Spinal cord (tissue), 10 donors: Measurements from ENCODE around the gene HEXA. TPM values are rescaled to one million over a fixed set of nuclear protein-coding genes. Genes with fewer than 3 reads are reported as not detected.

ENCODE experiments used
- DNase-seq, 6 donors: peaks; one replicate each; pipeline versions ENCODE4 v3.0.0 to v3.0.0-alpha.2; 2013 to 2015; ENCODE audit warnings: low spot score in 6 of 6, low read depth in 4 of 6
- H3K27ac ChIP-seq: one replicate; pipeline ENCODE4 v1.5.1; 2013; ENCODE audit warnings: low read depth, low read length, control low read depth
- H3K27me3 ChIP-seq: one replicate; pipeline ENCODE4 v1.6.1; 2013; ENCODE audit warnings: low read length; ENCODE audit not compliant: control insufficient read depth, insufficient read depth
- H3K36me3 ChIP-seq: one replicate; pipeline ENCODE4 v1.6.1; 2013; ENCODE audit warnings: low read length; ENCODE audit not compliant: control insufficient read depth, insufficient read depth
- H3K4me1 ChIP-seq: one replicate; pipeline ENCODE4 v1.6.1; 2013; ENCODE audit warnings: low read length; ENCODE audit not compliant: control insufficient read depth, insufficient read depth
- H3K4me3 ChIP-seq: one replicate; pipeline ENCODE4 v1.5.1; 2013; ENCODE audit warnings: low read depth, low read length, control low read depth
- H3K9me3 ChIP-seq: one replicate; pipeline ENCODE4 v1.6.1; 2013; ENCODE audit warnings: low read length; ENCODE audit not compliant: control insufficient read depth, insufficient read depth
- WGBS: methylation state at CpG from one replicate; pipeline ENCODE4 v1.1.5; 2013; ENCODE audit warnings: missing lambda C conversion rate; ENCODE audit not compliant: insufficient coverage; 5-methylcytosine and 5-hydroxymethylcytosine counted together
- polyA plus RNA-seq, 2 donors: library from polyadenylated mRNA; unstranded; fragments of 120-200 nt; gene quantifications; one replicate each; pipeline ENCODE4 v1.2.1, GENCODE V29; 2013; ENCODE audit not compliant: insufficient read length in 2 of 2
- total RNA-seq, 2 donors: library from RNA; depleted of rRNA in 1 of 2; stranded (reverse); fragments of 120-200 nt in 1 of 2; fragments of >200 nt in 1 of 2; gene quantifications; one replicate each; pipeline versions ENCODE4 v1.2.3 to v1.2.4, GENCODE V29; 2013 to 2014
- donor health status: healthy.

The HEXA gene
- total and polyA plus RNA-seq, 4 donors, result 52.8 to 108 (median 73.3) TPM

GRCh38 chr15:72340366-72340765 is 35.4 kb downstream of the HEXA start:
- Histone ChIP-seq H3K4me3 (no peak overlapping the region), H3K4me1 (no peaks in the 10 kb centered on the region), H3K9me3 (no peaks in the 10 kb centered on the region), H3K36me3 (peaks cover 24% of the 10 kb centered on the region), H3K27ac (no peak overlapping the region), H3K27me3 (no peaks in the 10 kb centered on the region)
- no peak for DNase-seq
- WGBS, result 100% methylated on average over 1 of the region's 1 CpG

GRCh38 chr15:72339777-72340177 is 36.0 kb downstream of the HEXA start:
- peaks cover 20% of the 10 kb centered on the region for H3K36me3 ChIP-seq
- no peak overlapping the region for H3K27ac ChIP-seq
- DNase-seq, result peak in 2 of 6 donors; percentile 52 to 85
- H3K27me3 ChIP-seq, result no peaks in the 10 kb centered on the region
- no peak overlapping the region for H3K4me3 ChIP-seq
- H3K9me3 ChIP-seq, result no peaks in the 10 kb centered on the region
- H3K4me1 ChIP-seq, result no peaks in the 10 kb centered on the region
- 48% methylated on average over 3 of the region's 3 CpGs for WGBS

GRCh38 chr15:72338617-72339321 is 37.0 kb downstream of the HEXA start:
- Histone ChIP-seq H3K27ac (no peak overlapping the region), H3K4me1 (no peaks in the 10 kb centered on the region), H3K36me3 (peaks cover 16% of the 10 kb centered on the region), H3K27me3 (no peaks in the 10 kb centered on the region), H3K4me3 (no peak overlapping the region), H3K9me3 (no peaks in the 10 kb centered on the region)
- no peak for DNase-seq
- WGBS, result 94% methylated on average over 7 of the region's 9 CpGs

GRCh38 chr15:72338148-72338547 is 37.7 kb downstream of the HEXA start:
- WGBS, result no CpG with 5 or more reads among the region's 2 CpGs
- Histone ChIP-seq H3K27me3 (no peaks in the 10 kb centered on the region), H3K4me3 (no peak overlapping the region), H3K4me1 (no peaks in the 10 kb centered on the region), H3K9me3 (no peaks in the 10 kb centered on the region), H3K36me3 (peaks cover 10% of the 10 kb centered on the region), H3K27ac (no peak overlapping the region)
- no peak for DNase-seq

- WGBS, result 100% methylated on average over 1 of the region's 2 CpGs
- no peaks in the 10 kb centered on the region for H3K27me3 ChIP-seq
- DNase-seq, result no peak
- H3K4me3 ChIP-seq, result no peak overlapping the region
- H3K36me3 ChIP-seq, result peaks cover 7% of the 10 kb centered on the region
- H3K27ac ChIP-seq, result no peak overlapping the region
- no peaks in the 10 kb centered on the region for H3K9me3 ChIP-seq
- no peaks in the 10 kb centered on the region for H3K4me1 ChIP-seq
These were observed 41.0 kb downstream of the HEXA start for GRCh38 chr15:72334842-72335241.

GRCh38 chr15:72331021-72331420 is 44.8 kb downstream of the HEXA start:
- DNase-seq, result no peak
- 88% methylated on average over 3 of the region's 3 CpGs for WGBS

GRCh38 chr15:72323752-72324151 is 52.1 kb downstream of the HEXA start:
- no peaks in the 10 kb centered on the region for H3K27me3 ChIP-seq
- no peaks in the 10 kb centered on the region for H3K9me3 ChIP-seq

More at GRCh38 chr15:72331021-72331420, 44.8 kb downstream of the HEXA start:
- no peaks in the 10 kb centered on the region for H3K9me3 ChIP-seq
- peaks cover 14% of the 10 kb centered on the region for H3K36me3 ChIP-seq
- H3K27ac ChIP-seq, result no peak overlapping the region
- H3K27me3 ChIP-seq, result no peaks in the 10 kb centered on the region
- H3K4me1 ChIP-seq, result no peaks in the 10 kb centered on the region
- H3K4me3 ChIP-seq, result no peak overlapping the region

GRCh38 chr15:72319985-72320671 is 55.7 kb downstream of the HEXA start, which contains the start of gene CELF6:
CELF6 (minus strand) TSS chr15:72320157; CDS start chr15:72319874, 283 bp downstream.
- Histone ChIP-seq H3K4me1 (peaks cover 16% of the 10 kb centered on the region), H3K27ac (peak within 1 kb of the TSS; percentile 78), H3K4me3 (peak within 1 kb of the TSS; percentile 46), H3K9me3 (no peaks in the 10 kb centered on the region), H3K36me3 (no peaks in the 10 kb centered on the region), H3K27me3 (no peaks in the 10 kb centered on the region)
- WGBS, result 0% methylated on average over 43 of the region's 58 CpGs
- peak in 5 of 6 donors; percentile 85 to 98 (median 91) for DNase-seq

More at GRCh38 chr15:72323752-72324151, 52.1 kb downstream of the HEXA start:
- DNase-seq, result no peak
- WGBS, result no CpG with 5 or more reads among the region's 1 CpG
- Histone ChIP-seq H3K4me3 (no peak overlapping the region), H3K4me1 (peaks cover 16% of the 10 kb centered on the region), H3K36me3 (peaks cover 4% of the 10 kb centered on the region), H3K27ac (no peak overlapping the region)

GRCh38 chr15:72319360-72319984 is 56.3 kb downstream of the HEXA start:
- no peak overlapping the region for H3K27ac ChIP-seq
- H3K4me1 ChIP-seq, result peaks cover 16% of the 10 kb centered on the region
- no peaks in the 10 kb centered on the region for H3K36me3 ChIP-seq
- no peaks in the 10 kb centered on the region for H3K27me3 ChIP-seq
- WGBS, result 4% methylated on average over 31 of the region's 48 CpGs
- H3K4me3 ChIP-seq, result peak overlapping the region; percentile 32
- peak in 3 of 6 donors; percentile 12 to 87 (median 56) for DNase-seq
- no peaks in the 10 kb centered on the region for H3K9me3 ChIP-seq
